Measurements from ENCODE around the gene IL18. TPM values are rescaled to one million over a fixed set of nuclear protein-coding genes. Genes with fewer than 3 reads are reported as not detected.
"Not testable (repeated sequence)": the region's sequence is repeated elsewhere in the genome, so short reads cannot be mapped to it uniquely, and the experiment has no call there.

IL18 gene
- total and polyA plus RNA-seq, 12 donors: 0.72 to 49.4 (median 11.9) TPM

DNA sequence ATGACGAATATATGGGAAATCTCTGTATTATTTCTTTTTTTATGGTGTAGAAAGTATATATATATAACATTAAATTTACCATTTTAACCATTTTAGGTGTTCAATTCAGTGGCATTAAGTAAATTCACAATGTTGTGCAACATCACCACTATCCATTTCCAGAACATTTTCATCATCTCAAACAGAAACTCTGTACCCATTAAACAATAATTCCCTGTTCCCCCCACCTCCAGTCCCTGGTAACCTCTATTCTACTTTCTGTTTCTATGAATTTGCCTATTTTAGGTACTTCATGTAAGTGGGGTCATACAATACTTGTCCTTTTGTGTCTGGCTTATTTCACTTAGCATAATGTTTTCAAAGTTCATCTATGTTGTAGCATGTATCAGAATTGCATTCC is 47.0 kb upstream of the IL18 start:
- H3K4me1 ChIP-seq (replicated peaks in 1 of 2): peaks cover 0 to 18% of the 10 kb centered on the region in 2 donors
- no peaks in the 10 kb centered on the region for H3K36me3 ChIP-seq (replicated peaks in 1 of 2)
- no peak overlapping the region for H3K4me3 ChIP-seq
- WGBS, 4 donors: 72 to 87% (median 82%) methylated on average over 1 of the region's 1 CpG
- H3K27me3 ChIP-seq: no peaks in the 10 kb centered on the region
- no peaks in the 10 kb centered on the region for H3K9me3 ChIP-seq (replicated peaks in 1 of 3)
- DNase-seq: no peak
- intact Hi-C loops (cut with DNase I): no loop called here
- H3K27ac ChIP-seq: no peak overlapping the region
- TF ChIP-seq CTCF (IDR thresholded peaks at IDR 0.05): no peak

DNA sequence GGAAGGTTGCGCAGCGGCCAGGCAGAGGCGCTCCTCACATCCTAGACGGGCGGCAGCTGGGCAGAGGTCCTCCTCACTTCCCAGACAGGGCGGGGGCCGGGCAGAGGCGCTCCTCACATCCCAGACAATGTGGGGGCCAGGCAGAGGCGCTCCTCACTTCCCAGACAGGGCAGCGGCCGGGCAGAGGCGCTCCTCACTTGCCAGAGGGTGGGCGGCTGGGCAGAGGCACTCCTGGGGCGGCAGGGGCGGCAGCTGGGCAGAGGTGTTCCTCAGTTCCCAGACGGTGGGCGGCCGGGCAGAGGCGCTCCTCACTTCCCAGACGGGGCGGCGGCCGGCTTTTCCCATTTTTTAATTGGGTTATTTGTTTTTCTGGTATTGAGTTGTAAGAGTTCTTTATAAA is 42.2 kb upstream of the IL18 start:
- TF ChIP-seq POLR2A (IDR thresholded peaks at IDR 0.05) (no peak), CTCF (IDR thresholded peaks at IDR 0.05) (no peak)
- Histone ChIP-seq H3K36me3 (replicated peaks in 1 of 2) (peaks cover 0 to 3% of the 10 kb centered on the region in 2 donors), H3K4me1 (replicated peaks in 1 of 2) (no peaks in the 10 kb centered on the region), H3K9me3 (replicated peaks in 1 of 3) (no peaks in the 10 kb centered on the region), H3K27me3 (no peaks in the 10 kb centered on the region), H3K27ac (no peak overlapping the region), H3K4me3 (no peak overlapping the region)
- DNase-seq: no peak
- intact Hi-C loops (cut with DNase I): no loop called here
- WGBS, 4 donors: 90 to 98% (median 95%) methylated on average over 19 to 23 of the region's 23 CpGs

GRCh38 chr11:112200252-112200651 is 36.4 kb upstream of the IL18 start:
- Histone ChIP-seq H3K9me3 (replicated peaks in 1 of 3) (no peaks in the 10 kb centered on the region), H3K27ac (no peak overlapping the region), H3K36me3 (replicated peaks in 1 of 2) (peaks cover 0 to 3% of the 10 kb centered on the region in 2 donors), H3K27me3 (no peaks in the 10 kb centered on the region), H3K4me1 (replicated peaks in 1 of 2) (peaks cover 0 to 5% of the 10 kb centered on the region in 2 donors), H3K4me3 (no peak overlapping the region)
- no peak for DNase-seq
- TF ChIP-seq POLR2A (IDR thresholded peaks at IDR 0.05): no peak
- no peak for TF ChIP-seq CTCF (IDR thresholded peaks at IDR 0.05)
- 34 to 39% (median 37%) methylated on average over 2 of the region's 2 CpGs for WGBS, 4 donors
- intact Hi-C loops (cut with DNase I): no loop called here

- intact Hi-C loops (cut with DNase I); H3K36me3 ChIP-seq (replicated peaks in 1 of 2): not testable (repeated sequence)
These were observed 35.2 kb upstream of the IL18 start for GRCh38 chr11:112199101-112199500.

DNA sequence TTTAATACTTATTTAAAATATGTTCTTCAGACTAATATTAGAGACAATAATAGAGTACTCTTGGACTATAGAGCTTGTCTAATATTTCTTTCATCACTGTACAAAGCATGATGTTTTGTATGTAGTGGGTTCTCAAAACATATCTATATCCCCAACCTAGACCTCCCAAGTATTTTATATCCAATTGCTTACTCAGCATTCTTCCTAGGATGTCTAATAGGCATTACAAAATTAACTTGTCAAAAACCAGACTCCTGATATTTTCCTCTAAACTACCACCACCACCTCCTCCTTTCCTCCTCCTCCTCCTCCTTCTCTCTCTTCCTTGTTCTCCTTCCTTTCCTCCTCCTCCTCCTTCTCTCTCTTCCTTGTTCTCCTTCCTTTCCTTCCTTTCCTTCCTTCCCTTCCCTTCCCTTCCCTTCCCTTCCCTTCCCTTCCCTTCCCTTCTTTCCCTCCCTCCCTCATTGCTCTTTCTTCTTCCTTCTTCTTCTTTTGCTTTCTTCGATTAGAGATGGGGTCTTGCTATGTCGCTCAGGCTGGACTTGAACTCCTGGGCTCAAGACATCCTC is 32.7 kb upstream of the IL18 start:
- 87 to 100% (median 98%) methylated on average over 2 of the region's 2 CpGs for WGBS, 4 donors
- H3K36me3 ChIP-seq (replicated peaks in 1 of 2): peaks cover 0 to 2% of the 10 kb centered on the region in 2 donors
- H3K9me3 ChIP-seq (replicated peaks in 1 of 3): no peaks in the 10 kb centered on the region
- H3K27ac ChIP-seq: no peak overlapping the region
- no peak overlapping the region for H3K4me3 ChIP-seq
- no peak for TF ChIP-seq POLR2A (IDR thresholded peaks at IDR 0.05)
- TF ChIP-seq CTCF (IDR thresholded peaks at IDR 0.05): no peak
- no peak for DNase-seq
- H3K4me1 ChIP-seq (replicated peaks in 1 of 2): peaks cover 10 to 11% of the 10 kb centered on the region in 2 donors
- intact Hi-C loops (cut with DNase I): no loop called here
- H3K27me3 ChIP-seq: no peaks in the 10 kb centered on the region

More at GRCh38 chr11:112199101-112199500, 35.2 kb upstream of the IL18 start:
- not testable (repeated sequence) for H3K27me3 ChIP-seq; H3K27ac ChIP-seq; H3K4me3 ChIP-seq; H3K9me3 ChIP-seq (replicated peaks in 1 of 3); DNase-seq; H3K4me1 ChIP-seq (replicated peaks in 1 of 2)
- WGBS, 4 donors: 83 to 96% (median 88%) methylated on average over 4 of the region's 4 CpGs
